Measurements from ENCODE around the gene SLC25A14. TPM values are rescaled to one million over a fixed set of nuclear protein-coding genes. Genes with fewer than 3 reads are reported as not detected.
A peak's percentile ranks its signal among the peaks of the same experiment; 100 is the strongest.
"Not testable (repeated sequence)": the region's sequence is repeated elsewhere in the genome, so short reads cannot be mapped to it uniquely, and the experiment has no call there.

Gene SLC25A14
- polyA plus RNA-seq, 1 donor from 2014 or later, result 150 TPM

- not testable (repeated sequence) for H3K4me2 ChIP-seq (ENCODE audit: low read length); H3F3A ChIP-seq (ENCODE audit: insufficient read depth, low read length, poor library complexity, severe bottlenecking); H3K27me3 ChIP-seq (ENCODE audit: insufficient read depth, low read depth, low read length); H3K9ac ChIP-seq (ENCODE audit: low read length); H3K9me2 ChIP-seq (ENCODE audit: insufficient read depth, low read length); H2AFZ ChIP-seq (ENCODE audit: low read depth, low read length); H3K79me2 ChIP-seq (replicated peaks; ENCODE audit: insufficient read depth, low read length); H4K20me1 ChIP-seq (ENCODE audit: insufficient read depth); H3K27ac ChIP-seq (ENCODE audit: low read length); H3K36me3 ChIP-seq (ENCODE audit: insufficient read depth, low read length); H3K9me3 ChIP-seq (ENCODE audit: low read length)
- H3K4me3 ChIP-seq (ENCODE audit: low read length), result peak overlapping the region; percentile 76
Observed at GRCh38 chrX:130338869-130339268, 850 bp upstream of the SLC25A14 start.

GRCh38 chrX:130340271-130340670 is 552 bp downstream of the SLC25A14 start:
- Histone ChIP-seq H3K27me3 (ENCODE audit: insufficient read depth, low read depth, low read length) (no peaks in the 10 kb centered on the region), H3K36me3 (ENCODE audit: insufficient read depth, low read length) (no peaks in the 10 kb centered on the region), H3K27ac (ENCODE audit: low read length) (peak overlapping the region; percentile 61), H3K9ac (ENCODE audit: low read length) (peak overlapping the region; percentile 68), H4K20me1 (ENCODE audit: insufficient read depth) (no peaks in the 10 kb centered on the region), H3K4me3 (ENCODE audit: low read length) (peak overlapping the region; percentile 76), H3K9me2 (ENCODE audit: insufficient read depth, low read length) (no peaks in the 10 kb centered on the region), H3K4me2 (ENCODE audit: low read length) (peak overlapping the region; percentile 70), H3K9me3 (ENCODE audit: low read length) (no peaks in the 10 kb centered on the region), H2AFZ (ENCODE audit: low read depth, low read length) (no peak overlapping the region), H3F3A (ENCODE audit: insufficient read depth, low read length, poor library complexity, severe bottlenecking) (no peaks in the 10 kb centered on the region), H3K79me2 (replicated peaks; ENCODE audit: insufficient read depth, low read length) (no peaks in the 10 kb centered on the region)
- TF ChIP-seq POLR2AphosphoS5 (IDR thresholded peaks at IDR 0.05), result no peak
- no peak for TF ChIP-seq TAF1 (IDR thresholded peaks at IDR 0.05; ENCODE audit: low read depth)
- no peak for TF ChIP-seq EZH2 (IDR thresholded peaks at IDR 0.05; ENCODE audit: borderline replicate concordance, insufficient read depth, low read length, poor library complexity, severe bottlenecking)
- no peak for TF ChIP-seq EP300 (conservative IDR thresholded peaks at IDR 0.05; ENCODE audit: poor library complexity, severe bottlenecking)
- TF ChIP-seq REST (IDR thresholded peaks at IDR 0.05; ENCODE audit: borderline replicate concordance), result no peak
- TF ChIP-seq RAD21 (conservative IDR thresholded peaks at IDR 0.05), result no peak
- TF ChIP-seq CTCF (IDR thresholded peaks at IDR 0.05; ENCODE audit: poor library complexity, severe bottlenecking), result no peak
- TF ChIP-seq SMC3 (conservative IDR thresholded peaks at IDR 0.05; ENCODE audit: poor library complexity), result no peak
- TF ChIP-seq MXI1 (conservative IDR thresholded peaks at IDR 0.05; ENCODE audit: poor library complexity, severe bottlenecking), result no peak

- Histone ChIP-seq H3K4me2 (ENCODE audit: low read length) (no peak overlapping the region), H3K27ac (ENCODE audit: low read length) (no peak overlapping the region), H4K20me1 (ENCODE audit: insufficient read depth) (no peaks in the 10 kb centered on the region), H3K36me3 (ENCODE audit: insufficient read depth, low read length) (no peaks in the 10 kb centered on the region), H3K4me3 (ENCODE audit: low read length) (no peak overlapping the region), H3K79me2 (replicated peaks; ENCODE audit: insufficient read depth, low read length) (no peaks in the 10 kb centered on the region), H3K27me3 (ENCODE audit: insufficient read depth, low read depth, low read length) (no peaks in the 10 kb centered on the region), H3K9me3 (ENCODE audit: low read length) (no peaks in the 10 kb centered on the region), H3K9me2 (ENCODE audit: insufficient read depth, low read length) (no peaks in the 10 kb centered on the region), H2AFZ (ENCODE audit: low read depth, low read length) (no peak overlapping the region), H3F3A (ENCODE audit: insufficient read depth, low read length, poor library complexity, severe bottlenecking) (no peaks in the 10 kb centered on the region), H3K9ac (ENCODE audit: low read length) (no peak overlapping the region)
- TF ChIP-seq CTCF (IDR thresholded peaks at IDR 0.05; ENCODE audit: poor library complexity, severe bottlenecking) (no peak), MXI1 (conservative IDR thresholded peaks at IDR 0.05; ENCODE audit: poor library complexity, severe bottlenecking) (no peak), EP300 (conservative IDR thresholded peaks at IDR 0.05; ENCODE audit: poor library complexity, severe bottlenecking) (no peak), TAF1 (IDR thresholded peaks at IDR 0.05; ENCODE audit: low read depth) (no peak), POLR2AphosphoS5 (IDR thresholded peaks at IDR 0.05) (no peak), SMC3 (conservative IDR thresholded peaks at IDR 0.05; ENCODE audit: poor library complexity) (no peak), REST (IDR thresholded peaks at IDR 0.05; ENCODE audit: borderline replicate concordance) (no peak), EZH2 (IDR thresholded peaks at IDR 0.05; ENCODE audit: borderline replicate concordance, insufficient read depth, low read length, poor library complexity, severe bottlenecking) (no peak), RAD21 (conservative IDR thresholded peaks at IDR 0.05) (no peak)
Observed at GRCh38 chrX:130343411-130343810, 3.7 kb downstream of the SLC25A14 start.

Measured in neural cell (in vitro differentiated cells).